ENCODE data around the gene CHCHD6.

Gene CHCHD6

DNA sequence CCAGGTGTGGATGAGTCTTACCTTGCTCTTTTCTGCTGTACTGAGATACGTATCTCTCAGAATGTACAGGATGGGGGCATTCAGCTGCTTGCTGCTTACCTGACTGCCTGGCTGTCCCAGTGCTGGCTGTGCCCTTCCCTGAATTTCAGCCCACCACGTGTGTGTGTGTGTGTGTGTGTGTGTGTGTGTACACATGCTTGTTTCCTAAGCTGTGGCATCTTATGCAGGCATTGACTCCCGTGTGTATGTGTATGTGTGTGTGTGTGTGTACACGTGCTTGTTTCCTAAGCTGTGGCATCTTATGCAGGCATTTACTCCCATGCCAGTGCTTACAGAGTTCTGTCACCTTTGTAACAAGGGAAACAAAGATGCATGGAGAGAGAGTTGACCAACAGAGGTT is 218.4 kb downstream of the CHCHD6 start:
- TF ChIP-seq, protein P1, sequence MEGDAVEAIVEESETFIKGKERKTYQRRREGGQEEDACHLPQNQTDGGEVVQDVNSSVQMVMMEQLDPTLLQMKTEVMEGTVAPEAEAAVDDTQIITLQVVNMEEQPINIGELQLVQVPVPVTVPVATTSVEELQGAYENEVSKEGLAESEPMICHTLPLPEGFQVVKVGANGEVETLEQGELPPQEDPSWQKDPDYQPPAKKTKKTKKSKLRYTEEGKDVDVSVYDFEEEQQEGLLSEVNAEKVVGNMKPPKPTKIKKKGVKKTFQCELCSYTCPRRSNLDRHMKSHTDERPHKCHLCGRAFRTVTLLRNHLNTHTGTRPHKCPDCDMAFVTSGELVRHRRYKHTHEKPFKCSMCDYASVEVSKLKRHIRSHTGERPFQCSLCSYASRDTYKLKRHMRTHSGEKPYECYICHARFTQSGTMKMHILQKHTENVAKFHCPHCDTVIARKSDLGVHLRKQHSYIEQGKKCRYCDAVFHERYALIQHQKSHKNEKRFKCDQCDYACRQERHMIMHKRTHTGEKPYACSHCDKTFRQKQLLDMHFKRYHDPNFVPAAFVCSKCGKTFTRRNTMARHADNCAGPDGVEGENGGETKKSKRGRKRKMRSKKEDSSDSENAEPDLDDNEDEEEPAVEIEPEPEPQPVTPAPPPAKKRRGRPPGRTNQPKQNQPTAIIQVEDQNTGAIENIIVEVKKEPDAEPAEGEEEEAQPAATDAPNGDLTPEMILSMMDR (conservative IDR thresholded peaks at IDR 0.05; ENCODE audit: control insufficient read depth, insufficient read depth, low read depth, low read length), result no peak
- DNase-seq (ENCODE audit: low read depth), result no peak
- H3K4me3 ChIP-seq (ENCODE audit: control insufficient read depth, low read depth, low read length), result no peak overlapping the region

GRCh38 chr3:126923423-126923822 is 219.4 kb downstream of the CHCHD6 start:
- TF ChIP-seq, protein P1 (conservative IDR thresholded peaks at IDR 0.05; ENCODE audit: control insufficient read depth, insufficient read depth, low read depth, low read length), result no peak
- DNase-seq (ENCODE audit: low read depth), result no peak
- H3K4me3 ChIP-seq (ENCODE audit: control insufficient read depth, low read depth, low read length), result no peak overlapping the region

DNA sequence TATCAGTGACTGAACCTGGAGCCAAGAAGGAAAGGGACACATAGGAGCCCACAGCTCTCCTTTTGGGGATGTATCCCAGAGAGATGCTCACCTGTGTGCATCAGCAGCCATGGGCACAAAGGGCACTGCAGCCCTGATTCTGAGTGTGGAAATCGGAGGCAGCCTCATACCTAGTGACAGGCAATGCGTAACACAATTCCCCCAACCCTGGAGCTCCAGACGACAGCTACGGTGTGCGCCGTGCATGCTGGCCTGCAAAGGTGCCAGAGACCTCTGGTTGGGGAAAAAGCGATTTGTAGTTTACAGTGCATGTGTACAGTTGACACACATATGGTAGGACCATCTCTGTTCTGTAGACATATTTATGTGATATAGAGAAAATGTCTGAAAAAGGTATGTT is 219.9 kb downstream of the CHCHD6 start:
- no peak overlapping the region for H3K4me3 ChIP-seq (ENCODE audit: control insufficient read depth, low read depth, low read length)
- DNase-seq (ENCODE audit: low read depth), result no peak
- TF ChIP-seq, protein P1 (conservative IDR thresholded peaks at IDR 0.05; ENCODE audit: control insufficient read depth, insufficient read depth, low read depth, low read length), result no peak

GRCh38 chr3:126924458-126924857 is 220.4 kb downstream of the CHCHD6 start:
- TF ChIP-seq, protein P1 (conservative IDR thresholded peaks at IDR 0.05; ENCODE audit: control insufficient read depth, insufficient read depth, low read depth, low read length), result no peak
- no peak for DNase-seq (ENCODE audit: low read depth)
- H3K4me3 ChIP-seq (ENCODE audit: control insufficient read depth, low read depth, low read length), result no peak overlapping the region

DNA sequence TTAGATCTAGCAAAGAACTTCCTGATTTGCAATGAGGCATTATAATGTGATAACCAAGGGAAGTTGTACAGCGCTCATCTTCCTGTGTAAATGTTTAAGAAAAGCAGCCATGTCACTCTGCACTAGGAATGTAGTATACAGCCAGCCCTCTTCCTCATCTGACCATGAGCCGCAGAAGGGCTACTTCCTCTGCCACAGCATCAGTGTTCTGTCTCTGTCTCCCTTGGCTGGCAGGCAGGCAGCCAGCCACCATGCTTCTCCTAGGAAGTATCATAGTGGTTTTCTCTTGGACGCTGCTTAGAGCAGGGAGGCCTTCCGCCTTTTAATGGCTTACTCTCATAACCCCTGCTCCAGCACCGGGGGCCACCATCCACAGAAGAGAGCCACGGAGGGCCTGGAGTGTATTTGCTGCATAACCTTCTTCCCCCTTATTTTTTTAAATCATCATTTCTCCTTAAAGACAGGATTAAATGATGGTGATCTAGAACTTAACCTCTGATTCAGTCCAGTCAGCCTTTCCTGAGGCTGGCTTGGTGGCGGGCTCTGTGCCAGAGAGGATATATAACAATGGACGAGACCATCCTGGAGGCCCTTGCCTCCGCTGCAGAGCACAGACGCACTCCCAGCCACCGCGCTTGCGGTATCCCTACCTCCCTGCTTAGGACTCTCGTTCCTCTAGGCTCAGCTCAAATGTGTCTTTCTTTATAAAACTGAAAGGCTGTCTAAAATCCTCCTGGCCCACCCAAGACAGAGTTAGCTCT is 221.6 kb downstream of the CHCHD6 start:
- no peak overlapping the region for H3K4me3 ChIP-seq (ENCODE audit: control insufficient read depth, low read depth, low read length)
- DNase-seq (ENCODE audit: low read depth), result no peak
- TF ChIP-seq, protein P1 (conservative IDR thresholded peaks at IDR 0.05; ENCODE audit: control insufficient read depth, insufficient read depth, low read depth, low read length), result no peak

GRCh38 chr3:126926684-126927400 is 222.8 kb downstream of the CHCHD6 start:
- DNase-seq (ENCODE audit: low read depth), result peak; percentile 95
- TF ChIP-seq, protein P1 (conservative IDR thresholded peaks at IDR 0.05; ENCODE audit: control insufficient read depth, insufficient read depth, low read depth, low read length), result peak; percentile 64
- H3K4me3 ChIP-seq (ENCODE audit: control insufficient read depth, low read depth, low read length), result no peak overlapping the region
